ENCODE data around the gene TPPP3. TPM values are rescaled to one million over a fixed set of nuclear protein-coding genes. Genes with fewer than 3 reads are reported as not detected.

The TPPP3 gene
- total RNA-seq, 2 experiments from 2014 or later = not detected

DNA sequence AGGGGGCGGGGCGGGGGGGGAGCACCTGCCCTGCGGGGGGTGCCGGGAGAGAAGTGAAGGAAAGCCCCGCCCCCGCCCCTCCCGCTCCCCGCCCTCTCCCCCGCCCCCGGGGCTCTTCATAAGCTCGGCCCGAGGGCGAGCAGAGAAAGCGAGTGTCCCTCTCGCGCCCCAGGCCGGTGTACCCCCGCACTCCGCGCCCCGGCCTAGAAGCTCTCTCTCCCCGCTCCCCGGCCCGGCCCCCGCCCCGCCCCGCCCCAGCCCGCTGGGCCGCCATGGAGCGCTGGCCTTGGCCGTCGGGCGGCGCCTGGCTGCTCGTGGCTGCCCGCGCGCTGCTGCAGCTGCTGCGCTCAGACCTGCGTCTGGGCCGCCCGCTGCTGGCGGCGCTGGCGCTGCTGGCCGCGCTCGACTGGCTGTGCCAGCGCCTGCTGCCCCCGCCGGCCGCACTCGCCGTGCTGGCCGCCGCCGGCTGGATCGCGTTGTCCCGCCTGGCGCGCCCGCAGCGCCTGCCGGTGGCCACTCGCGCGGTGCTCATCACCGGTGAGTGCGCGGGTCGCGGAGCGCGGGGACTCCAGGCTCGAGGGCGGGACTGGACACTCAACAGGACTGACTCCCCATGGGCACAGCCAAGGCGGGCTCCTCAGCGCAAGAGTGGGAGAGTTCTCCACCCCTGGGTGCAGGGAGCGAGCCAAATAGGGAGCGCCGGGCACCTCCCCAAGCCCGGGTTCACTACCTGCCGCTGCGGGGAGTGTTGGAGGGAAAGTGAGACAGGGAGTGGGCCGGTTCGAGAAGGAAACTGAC, 37.9 kb upstream of the TPPP3 start, which contains the start of gene HSD11B2:
Gene HSD11B2 (plus strand): TSS at position 145 of the 798 bp plus-strand sequence. CDS start 128 bp downstream, at position 273.
- peak; percentile 46 for ATAC-seq (ENCODE audit: low read depth)
- no peaks in the 10 kb centered on the region for H3K9me3 Mint-ChIP-seq
- peaks cover 7% of the 10 kb centered on the region for H3K4me1 Mint-ChIP-seq
- peak; percentile 62 for DNase-seq
- POLR2A ChIA-PET = no interaction called here
- peaks cover 38% of the 10 kb centered on the region for H3K27me3 Mint-ChIP-seq
- peak within 1 kb of the TSS; percentile 77 for H3K4me3 Mint-ChIP-seq
- H3K27ac Mint-ChIP-seq = no peak within 1 kb of the TSS
- no peaks in the 10 kb centered on the region for H3K36me3 Mint-ChIP-seq

DNA sequence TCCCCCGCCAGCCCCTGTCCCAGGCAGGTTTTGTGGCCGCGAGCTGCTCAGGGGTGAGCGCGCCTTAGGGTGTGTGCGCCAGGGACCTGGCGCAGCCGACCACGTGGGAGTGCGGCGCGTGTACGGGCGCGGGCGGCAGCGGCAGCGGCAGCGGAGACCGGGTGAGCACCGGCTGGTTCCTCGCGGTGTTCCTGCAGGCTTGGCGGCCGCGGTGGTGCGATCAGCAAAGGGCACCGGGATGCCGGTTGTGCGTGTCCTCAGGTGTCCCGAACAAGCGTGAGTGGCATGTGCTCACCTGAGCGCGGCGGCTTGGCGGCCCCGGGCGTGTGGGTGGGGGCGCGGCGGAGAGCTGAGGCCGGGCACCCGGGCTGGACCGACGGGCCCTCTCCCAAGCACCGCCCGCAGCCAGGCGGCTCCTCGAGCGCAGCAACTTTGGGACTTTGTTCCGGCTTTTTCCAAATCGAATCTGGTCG, 37.2 kb upstream of the TPPP3 start:
- POLR2A ChIA-PET = no interaction called here
- H3K4me3 Mint-ChIP-seq = peak overlapping the region; percentile 77
- H3K27ac Mint-ChIP-seq = no peak overlapping the region
- H3K4me1 Mint-ChIP-seq = peaks cover 7% of the 10 kb centered on the region
- ATAC-seq (ENCODE audit: low read depth) (peak; percentile 23), DNase-seq (peak; percentile 54)
- no peaks in the 10 kb centered on the region for H3K9me3 Mint-ChIP-seq
- no peaks in the 10 kb centered on the region for H3K36me3 Mint-ChIP-seq
- peaks cover 38% of the 10 kb centered on the region for H3K27me3 Mint-ChIP-seq

DNA sequence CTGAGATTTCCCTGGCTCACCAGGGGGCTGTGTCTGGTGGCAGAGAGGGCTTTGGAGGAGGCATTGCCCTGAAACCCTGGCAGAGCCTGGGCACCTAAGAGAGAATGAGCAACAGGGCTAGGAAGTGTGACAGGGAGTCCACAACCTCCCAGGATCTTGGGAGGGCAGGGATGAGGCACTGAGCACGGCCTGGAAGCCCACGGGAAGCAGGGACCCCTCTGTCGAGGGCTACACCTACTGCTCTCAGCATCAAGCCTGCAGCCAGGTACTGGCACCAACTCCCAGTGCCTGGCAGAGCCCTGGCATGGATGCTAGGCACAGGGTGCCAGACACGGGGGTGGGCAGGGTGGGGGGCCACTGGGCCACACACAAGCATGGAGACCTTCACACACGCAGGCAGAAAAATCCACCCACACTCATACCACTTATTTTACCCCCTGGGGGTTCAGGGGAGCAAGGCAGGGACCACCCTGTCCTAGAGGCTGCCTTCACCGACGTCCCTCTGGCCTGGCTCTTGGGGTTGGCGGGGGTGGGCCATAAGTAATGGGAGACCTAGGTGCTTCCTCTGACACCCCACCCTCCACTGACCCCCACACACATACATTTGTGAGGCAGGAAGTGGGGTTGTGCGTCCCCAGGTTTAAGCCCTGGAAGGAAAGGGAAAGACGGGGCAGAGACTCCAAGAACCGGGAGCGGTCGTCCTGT, 36.7 kb upstream of the TPPP3 start:
- Mint-ChIP-seq H3K36me3 (no peaks in the 10 kb centered on the region), H3K4me1 (peaks cover 7% of the 10 kb centered on the region), H3K4me3 (peak overlapping the region; percentile 77), H3K9me3 (no peaks in the 10 kb centered on the region), H3K27me3 (peaks cover 43% of the 10 kb centered on the region), H3K27ac (no peak overlapping the region)
- ATAC-seq (ENCODE audit: low read depth) = no peak
- DNase-seq = no peak
- POLR2A ChIA-PET = no interaction called here

DNA sequence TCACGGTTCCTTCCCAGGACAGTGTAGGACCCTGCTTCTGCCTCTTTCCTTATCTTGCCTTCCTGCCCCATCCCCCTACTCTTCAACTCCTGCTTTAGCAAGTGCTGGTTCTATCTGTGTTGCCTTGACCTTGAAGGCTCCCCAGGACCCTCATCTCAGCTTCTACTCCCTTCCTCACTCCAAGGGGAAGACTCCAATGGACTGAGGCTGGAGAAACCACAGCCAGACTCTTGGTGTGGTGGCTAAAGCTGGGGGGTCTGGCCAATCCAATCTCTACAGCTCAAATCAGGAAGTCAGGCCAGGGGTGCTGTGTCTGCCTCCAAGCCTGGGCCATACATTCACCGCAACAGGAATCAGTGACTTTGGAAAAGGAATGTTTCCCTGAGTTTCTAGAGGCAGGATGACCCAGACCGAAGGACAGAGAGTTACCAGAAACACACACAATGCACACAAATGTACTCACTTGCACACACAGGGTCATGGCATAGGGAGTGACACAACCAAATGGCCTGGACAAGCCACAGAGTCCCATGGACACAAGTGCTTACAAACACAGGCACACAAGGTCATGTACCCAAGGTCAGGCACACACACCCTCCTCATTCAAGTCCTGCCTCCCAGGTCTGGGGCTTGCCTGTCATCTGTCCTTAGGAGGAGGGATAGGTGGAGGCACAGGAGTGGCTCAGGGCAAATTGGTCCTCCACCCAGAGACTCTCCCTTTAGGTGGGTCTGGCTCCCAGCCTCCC, 35.9 kb upstream of the TPPP3 start:
- Mint-ChIP-seq H3K27ac (no peak overlapping the region), H3K36me3 (no peaks in the 10 kb centered on the region), H3K9me3 (no peaks in the 10 kb centered on the region), H3K4me3 (peak overlapping the region; percentile 43), H3K4me1 (peaks cover 7% of the 10 kb centered on the region), H3K27me3 (peaks cover 45% of the 10 kb centered on the region)
- DNase-seq = no peak
- POLR2A ChIA-PET = no interaction called here
- ATAC-seq (ENCODE audit: low read depth) = no peak

DNA sequence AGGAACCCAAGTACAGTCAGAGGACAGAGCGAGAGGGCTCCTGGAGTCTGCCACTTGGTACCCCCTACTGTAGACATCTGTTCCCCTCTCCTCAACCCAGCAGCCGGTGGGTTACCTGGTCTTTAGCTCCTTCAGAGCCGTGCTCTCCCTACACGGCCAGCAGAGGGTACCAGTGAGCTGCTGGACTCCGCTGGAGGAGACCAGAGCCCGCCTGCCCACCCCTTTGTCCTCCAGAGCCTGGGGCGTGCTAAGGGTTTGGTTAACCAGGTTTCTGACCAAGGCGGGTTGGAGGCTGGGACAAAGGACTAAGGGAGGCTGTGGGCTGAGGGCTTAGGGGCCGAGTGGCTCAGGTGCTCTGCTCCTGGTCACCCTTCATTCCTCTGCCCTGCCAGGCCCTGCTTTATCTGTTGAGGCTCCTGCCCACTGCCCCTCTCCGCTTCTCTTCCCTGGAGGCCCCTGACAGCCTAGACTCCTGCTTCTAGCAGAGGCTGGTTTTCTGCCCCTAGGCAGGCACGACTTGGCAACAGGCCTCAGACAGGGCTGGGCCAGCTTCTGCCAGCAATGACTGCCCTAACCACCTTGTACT, 34.9 kb upstream of the TPPP3 start:
- Mint-ChIP-seq H3K9me3 (no peaks in the 10 kb centered on the region), H3K27me3 (peaks cover 48% of the 10 kb centered on the region), H3K36me3 (no peaks in the 10 kb centered on the region), H3K4me3 (no peak overlapping the region), H3K27ac (no peak overlapping the region), H3K4me1 (peaks cover 7% of the 10 kb centered on the region)
- DNase-seq (peak; percentile 68), ATAC-seq (ENCODE audit: low read depth) (peak; percentile 53)
- POLR2A ChIA-PET = interaction anchor here (0.6 to 1.2 kb wide), 4 partner anchors 12 to 53 kb away, joined by 3 to 4 read pairs (median 3); partner anchors contain the start of genes ATP6V0D1 and ZDHHC1

DNA sequence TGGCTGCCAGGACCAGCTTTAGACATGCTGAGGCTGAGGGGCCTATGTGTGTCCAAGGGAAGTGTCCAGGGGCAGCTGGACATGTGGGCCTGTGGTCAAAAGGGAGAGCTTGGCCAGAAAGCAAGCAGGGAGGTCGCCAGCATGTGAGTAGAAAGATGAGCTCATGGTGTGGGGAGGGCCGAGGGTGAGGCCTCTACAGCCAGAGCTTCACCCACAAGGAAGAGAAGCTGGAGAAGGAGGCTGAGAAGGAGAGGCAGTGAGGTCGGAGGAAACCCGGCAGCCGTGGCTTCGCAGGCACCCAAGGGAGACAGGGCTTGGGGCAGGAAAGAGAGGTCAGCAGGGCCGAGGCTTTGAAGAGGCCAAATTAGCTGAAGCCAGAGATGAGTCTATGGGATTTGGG, 33.7 kb upstream of the TPPP3 start:
- Mint-ChIP-seq H3K4me1 (peaks cover 3% of the 10 kb centered on the region), H3K27ac (no peak overlapping the region), H3K27me3 (peaks cover 48% of the 10 kb centered on the region), H3K9me3 (no peaks in the 10 kb centered on the region), H3K36me3 (no peaks in the 10 kb centered on the region), H3K4me3 (no peak overlapping the region)
- ATAC-seq (ENCODE audit: low read depth) (no peak), DNase-seq (no peak)
- POLR2A ChIA-PET = no interaction called here

DNA sequence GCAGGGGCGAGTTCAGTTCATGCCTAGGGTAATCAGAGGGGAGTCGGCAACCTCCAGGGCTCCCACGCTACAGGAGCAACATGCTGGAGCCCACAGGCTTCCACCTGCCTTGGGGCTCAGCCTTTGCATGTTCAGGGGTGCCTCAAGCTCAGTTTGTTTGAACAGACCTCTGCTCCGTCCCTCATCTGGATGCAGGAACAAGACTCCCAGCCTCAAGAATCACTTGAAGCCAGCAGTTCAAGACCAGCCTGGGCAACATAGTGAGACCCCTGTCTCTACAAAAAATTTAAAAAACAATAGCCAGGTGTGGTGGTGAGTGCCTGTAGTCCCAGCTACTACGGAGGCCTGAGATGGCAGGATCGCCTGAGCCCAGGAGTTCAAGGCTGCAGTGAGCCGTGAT, 32.7 kb upstream of the TPPP3 start:
- peaks cover 3% of the 10 kb centered on the region for H3K4me1 Mint-ChIP-seq
- H3K9me3 Mint-ChIP-seq = no peaks in the 10 kb centered on the region
- H3K36me3 Mint-ChIP-seq = no peaks in the 10 kb centered on the region
- POLR2A ChIA-PET = no interaction called here
- no peak overlapping the region for H3K27ac Mint-ChIP-seq
- H3K4me3 Mint-ChIP-seq = no peak overlapping the region
- DNase-seq (no peak), ATAC-seq (ENCODE audit: low read depth) (no peak)
- peaks cover 42% of the 10 kb centered on the region for H3K27me3 Mint-ChIP-seq

DNA sequence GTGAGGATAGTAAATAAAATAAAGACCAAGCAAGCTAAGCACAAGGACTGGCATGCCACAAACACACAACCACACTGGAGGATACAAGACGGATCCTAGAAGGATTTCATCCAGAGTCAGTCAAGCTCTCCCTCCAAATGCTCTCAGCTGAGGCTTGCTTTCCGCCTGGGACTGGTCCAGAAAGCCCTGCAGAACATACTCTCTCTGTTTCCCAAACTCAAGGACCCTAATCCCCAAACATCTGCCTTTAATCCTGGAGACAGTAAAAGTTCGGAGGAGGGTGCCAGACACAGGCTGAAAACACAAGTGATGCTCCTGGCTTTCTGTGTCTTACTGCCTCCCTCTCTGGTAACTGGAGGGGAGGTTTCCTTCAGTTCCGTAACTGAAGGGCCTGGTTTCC, 32.3 kb upstream of the TPPP3 start:
- Mint-ChIP-seq H3K27me3 (peaks cover 42% of the 10 kb centered on the region), H3K4me3 (no peak overlapping the region), H3K36me3 (no peaks in the 10 kb centered on the region), H3K9me3 (no peaks in the 10 kb centered on the region), H3K4me1 (peaks cover 3% of the 10 kb centered on the region), H3K27ac (no peak overlapping the region)
- no peak for DNase-seq
- POLR2A ChIA-PET = no interaction called here
- no peak for ATAC-seq (ENCODE audit: low read depth)

DNA sequence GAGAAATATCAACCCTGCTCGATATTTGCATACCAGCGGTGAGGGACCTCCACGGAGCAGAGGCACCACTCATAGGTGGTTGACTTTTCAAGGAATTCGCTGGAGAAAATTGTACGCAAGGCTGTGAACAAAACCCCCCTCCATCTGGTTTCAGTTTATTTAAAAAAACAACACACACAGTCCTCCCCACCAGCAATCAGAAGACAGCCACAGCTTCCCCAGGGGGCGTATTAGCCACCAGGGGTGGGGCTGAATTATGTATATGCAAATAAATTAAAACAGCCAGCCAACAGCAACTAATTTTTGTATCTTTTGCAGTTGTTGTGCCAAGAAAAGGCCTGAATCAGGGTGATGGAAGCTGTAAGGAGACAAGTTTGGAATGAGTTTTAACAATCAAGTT, 31.8 kb upstream of the TPPP3 start:
- POLR2A ChIA-PET = no interaction called here
- H3K27me3 Mint-ChIP-seq = peaks cover 38% of the 10 kb centered on the region
- no peaks in the 10 kb centered on the region for H3K36me3 Mint-ChIP-seq
- no peak for DNase-seq
- H3K4me3 Mint-ChIP-seq = no peak overlapping the region
- ATAC-seq (ENCODE audit: low read depth) = no peak
- no peaks in the 10 kb centered on the region for H3K4me1 Mint-ChIP-seq
- H3K27ac Mint-ChIP-seq = no peak overlapping the region
- no peaks in the 10 kb centered on the region for H3K9me3 Mint-ChIP-seq

DNA sequence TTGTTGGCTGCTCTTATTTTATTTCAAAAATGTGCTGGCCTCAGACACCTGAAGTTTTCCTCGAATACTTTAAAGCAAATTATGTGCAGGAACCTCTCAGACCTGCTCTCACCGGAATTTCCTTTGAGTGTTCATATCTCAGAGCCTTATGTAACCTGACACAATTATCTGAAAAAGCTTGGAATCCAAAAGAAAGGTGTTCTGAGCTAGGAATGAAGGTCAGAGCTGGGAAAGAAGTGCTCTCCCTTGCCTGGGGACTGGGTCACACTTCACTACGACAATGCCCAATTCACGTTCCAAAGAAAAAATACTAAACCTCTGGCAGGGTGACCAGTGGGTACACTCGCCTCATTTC, 30.9 kb upstream of the TPPP3 start:
- DNase-seq = no peak
- ATAC-seq (ENCODE audit: low read depth) = no peak
- no peak overlapping the region for H3K4me3 Mint-ChIP-seq
- no peaks in the 10 kb centered on the region for H3K4me1 Mint-ChIP-seq
- no peaks in the 10 kb centered on the region for H3K36me3 Mint-ChIP-seq
- H3K9me3 Mint-ChIP-seq = no peaks in the 10 kb centered on the region
- no peak overlapping the region for H3K27ac Mint-ChIP-seq
- peaks cover 32% of the 10 kb centered on the region for H3K27me3 Mint-ChIP-seq
- POLR2A ChIA-PET = no interaction called here

DNA sequence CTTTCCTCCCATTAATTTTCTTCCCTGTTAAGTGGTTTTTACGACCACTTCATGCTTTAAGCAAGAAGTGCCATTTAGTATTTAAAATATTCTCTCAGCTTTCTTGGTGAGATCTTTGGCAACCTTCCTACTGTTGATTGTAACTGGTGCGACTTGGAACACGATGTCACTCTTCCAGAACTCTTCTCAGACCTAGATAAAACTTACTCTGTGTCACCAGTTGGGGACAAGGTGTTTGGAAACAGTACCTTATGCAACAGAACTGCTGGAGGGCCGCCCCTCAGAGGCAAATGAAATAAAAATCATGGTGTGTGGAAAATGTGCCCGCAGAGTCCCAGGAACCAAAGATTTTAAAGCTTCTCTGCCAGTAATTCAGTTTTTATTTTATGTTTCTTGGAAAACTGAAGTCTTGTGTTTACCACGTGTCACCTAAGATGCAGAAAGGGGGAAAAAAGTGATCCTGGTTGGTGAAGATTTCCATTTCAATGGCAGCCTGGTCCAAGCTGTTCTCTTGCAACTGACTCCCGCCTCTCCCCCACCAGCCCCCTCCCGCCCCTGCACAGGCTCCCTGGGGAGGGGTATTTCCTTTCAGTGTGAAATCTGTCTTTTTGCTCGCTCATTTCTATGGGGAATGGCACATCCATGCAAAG, 30.4 kb upstream of the TPPP3 start:
- peaks cover 27% of the 10 kb centered on the region for H3K27me3 Mint-ChIP-seq
- no peak overlapping the region for H3K4me3 Mint-ChIP-seq
- no peak overlapping the region for H3K27ac Mint-ChIP-seq
- no peaks in the 10 kb centered on the region for H3K36me3 Mint-ChIP-seq
- H3K4me1 Mint-ChIP-seq = no peaks in the 10 kb centered on the region
- POLR2A ChIA-PET = no interaction called here
- DNase-seq = no peak
- ATAC-seq (ENCODE audit: low read depth) = no peak
- no peaks in the 10 kb centered on the region for H3K9me3 Mint-ChIP-seq

DNA sequence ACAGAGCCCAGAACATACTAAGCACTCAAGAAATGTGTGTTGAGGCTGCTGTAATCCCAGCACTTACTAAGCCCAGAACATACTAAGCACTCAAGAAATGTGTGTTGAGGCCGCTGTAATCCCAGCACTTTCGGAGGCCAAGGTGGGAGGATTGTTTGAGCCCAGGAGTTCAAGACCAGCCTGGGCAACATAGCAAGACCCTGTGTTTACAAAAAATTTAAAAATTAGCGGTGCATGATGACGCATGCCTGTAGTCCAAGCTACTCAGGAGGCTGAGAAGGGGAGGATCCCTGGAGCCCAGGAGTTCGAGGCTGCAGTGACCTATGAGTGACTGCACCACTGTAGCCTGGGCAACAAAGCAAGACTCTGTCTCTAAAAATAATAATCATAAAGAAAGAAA, 29.7 kb upstream of the TPPP3 start:
- ATAC-seq (ENCODE audit: low read depth) = no peak
- Mint-ChIP-seq H3K9me3 (no peaks in the 10 kb centered on the region), H3K4me1 (no peaks in the 10 kb centered on the region), H3K27ac (no peak overlapping the region), H3K36me3 (no peaks in the 10 kb centered on the region), H3K27me3 (peaks cover 23% of the 10 kb centered on the region), H3K4me3 (no peak overlapping the region)
- no peak for DNase-seq
- POLR2A ChIA-PET = no interaction called here

DNA sequence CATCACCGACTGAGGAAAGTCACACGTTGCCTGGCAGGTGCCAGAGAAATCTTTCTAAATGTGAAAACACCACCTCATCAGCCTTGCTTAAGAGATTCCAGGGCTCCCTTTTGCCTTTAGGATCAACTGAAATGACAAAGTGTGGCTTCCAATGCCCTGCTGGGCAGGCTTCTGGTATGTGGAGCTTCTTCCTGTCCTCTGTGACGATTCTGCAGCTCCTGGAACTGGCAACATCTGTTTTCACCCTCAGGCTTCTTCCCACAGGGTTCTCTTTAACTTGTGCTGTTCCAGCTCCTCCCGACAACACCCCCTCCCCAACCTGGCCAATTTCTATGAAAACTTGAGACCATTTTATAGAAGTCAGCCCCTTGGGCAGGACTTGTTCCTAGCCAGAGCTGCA, 27.7 kb upstream of the TPPP3 start:
- no peak overlapping the region for H3K4me3 Mint-ChIP-seq
- no peak for ATAC-seq (ENCODE audit: low read depth)
- POLR2A ChIA-PET = no interaction called here

More for the DNA sequence above, 27.7 kb upstream of the TPPP3 start:
- peaks cover 29% of the 10 kb centered on the region for H3K27me3 Mint-ChIP-seq
- H3K27ac Mint-ChIP-seq = no peak overlapping the region
- no peaks in the 10 kb centered on the region for H3K36me3 Mint-ChIP-seq
- H3K4me1 Mint-ChIP-seq = peaks cover 3% of the 10 kb centered on the region
- H3K9me3 Mint-ChIP-seq = no peaks in the 10 kb centered on the region
- no peak for DNase-seq

Measured in activated naive CD8-positive, alpha-beta T cell treated with anti-CD3 and anti-CD28 coated beads, Interleukin-2, amount 10 ng/mL, durations not matched to agents 7 days and 5 days (primary cell).